Glutamatergic neuron (in vitro differentiated cells): ENCODE measurements around the gene SH3TC1. TPM values are rescaled to one million over a fixed set of nuclear protein-coding genes. Genes with fewer than 3 reads are reported as not detected.

ENCODE experiments used
- DNase-seq: peaks from one replicate; pipeline ENCODE4 v3.0.0; 2022
- H3K27ac Mint-ChIP-seq: one replicate; pipeline ENCODE4 v1.8.0; 2020; ENCODE audit warnings: mild to moderate bottlenecking, mixed read lengths, inconsistent platforms; ENCODE audit not compliant: unreplicated experiment
- H3K27me3 Mint-ChIP-seq: one replicate; pipeline ENCODE4 v1.8.0; 2020; ENCODE audit warnings: mild to moderate bottlenecking, moderate library complexity, mixed read lengths, inconsistent platforms; ENCODE audit not compliant: unreplicated experiment
- H3K36me3 Mint-ChIP-seq: one replicate; pipeline ENCODE4 v1.8.0; 2020; ENCODE audit warnings: mild to moderate bottlenecking, mixed read lengths, inconsistent platforms; ENCODE audit not compliant: unreplicated experiment
- H3K4me1 Mint-ChIP-seq: one replicate; pipeline ENCODE4 v1.8.0; 2020; ENCODE audit warnings: mild to moderate bottlenecking, low read depth, mixed read lengths, inconsistent platforms; ENCODE audit not compliant: unreplicated experiment
- H3K4me3 Mint-ChIP-seq: one replicate; pipeline ENCODE4 v1.8.0; 2020; ENCODE audit warnings: mild to moderate bottlenecking, mixed read lengths, inconsistent platforms; ENCODE audit not compliant: unreplicated experiment
- H3K9me3 Mint-ChIP-seq: one replicate; pipeline ENCODE4 v1.8.0; 2020; ENCODE audit warnings: mild to moderate bottlenecking, moderate library complexity, mixed read lengths, inconsistent platforms; ENCODE audit not compliant: unreplicated experiment
- CTCF ChIP-seq: fragments of 200-600 bp; sonication (generic); IDR thresholded peaks from one replicate; pipeline ENCODE4 v1.5.0; 2021; ENCODE audit not compliant: partially characterized antibody, unreplicated experiment
- total RNA-seq: library from RNA; stranded (reverse); fragmentation: NEBNext Ultra II Directional; extraction: Animal tissue kit (Norgen Biotek cat#: 25700); gene quantifications from one replicate; pipeline ENCODE4 v1.2.1, GENCODE V29; 2021; ENCODE audit not compliant: unreplicated experiment

SH3TC1 gene
- total RNA-seq, 1 donor from 2014 or later, result not detected

- no peak for DNase-seq
- peaks cover 7% of the 10 kb centered on the region for H3K9me3 Mint-ChIP-seq
- H3K4me1 Mint-ChIP-seq, result peaks cover 7% of the 10 kb centered on the region
- H3K4me3 Mint-ChIP-seq, result no peak overlapping the region
- TF ChIP-seq CTCF, result no peak
- H3K27me3 Mint-ChIP-seq, result peaks cover 6% of the 10 kb centered on the region
- no peak overlapping the region for H3K27ac Mint-ChIP-seq
- no peaks in the 10 kb centered on the region for H3K36me3 Mint-ChIP-seq
Measured at GRCh38 chr4:8265171-8265929, 66.3 kb downstream of the SH3TC1 start.

- Mint-ChIP-seq H3K36me3 (no peaks in the 10 kb centered on the region), H3K4me1 (peaks cover 7% of the 10 kb centered on the region), H3K27me3 (peaks cover 9% of the 10 kb centered on the region), H3K9me3 (peaks cover 6% of the 10 kb centered on the region), H3K27ac (no peak overlapping the region), H3K4me3 (no peak overlapping the region)
- TF ChIP-seq CTCF, result no peak
- no peak for DNase-seq
Measured at GRCh38 chr4:8266088-8266487, 67.0 kb downstream of the SH3TC1 start.

GRCh38 chr4:8266508-8266907 is 67.4 kb downstream of the SH3TC1 start:
- DNase-seq, result no peak
- H3K4me1 Mint-ChIP-seq, result peaks cover 7% of the 10 kb centered on the region
- no peak for TF ChIP-seq CTCF
- H3K36me3 Mint-ChIP-seq, result no peaks in the 10 kb centered on the region
- H3K4me3 Mint-ChIP-seq, result no peak overlapping the region
- peaks cover 6% of the 10 kb centered on the region for H3K9me3 Mint-ChIP-seq
- peaks cover 12% of the 10 kb centered on the region for H3K27me3 Mint-ChIP-seq
- no peak overlapping the region for H3K27ac Mint-ChIP-seq

GRCh38 chr4:8267077-8267476 is 68.0 kb downstream of the SH3TC1 start:
- Mint-ChIP-seq H3K27me3 (peaks cover 12% of the 10 kb centered on the region), H3K36me3 (no peaks in the 10 kb centered on the region), H3K4me1 (peaks cover 7% of the 10 kb centered on the region), H3K4me3 (no peak overlapping the region), H3K27ac (no peak overlapping the region), H3K9me3 (peaks cover 6% of the 10 kb centered on the region)
- peak; percentile 59 for TF ChIP-seq CTCF
- peak; percentile 76 for DNase-seq

GRCh38 chr4:8268211-8268610 is 69.1 kb downstream of the SH3TC1 start:
- Mint-ChIP-seq H3K9me3 (peaks cover 6% of the 10 kb centered on the region), H3K36me3 (no peaks in the 10 kb centered on the region), H3K27ac (no peak overlapping the region), H3K4me3 (no peak overlapping the region), H3K4me1 (peaks cover 7% of the 10 kb centered on the region), H3K27me3 (peaks cover 12% of the 10 kb centered on the region)
- TF ChIP-seq CTCF, result no peak
- DNase-seq, result no peak
